IPS-NIHi7 (cell line): ENCODE measurements around the gene GATD1.

Source experiments
- DNase-seq: peaks from one replicate; pipeline ENCODE4 v3.0.0; 2012; ENCODE audit warnings: mixed read lengths; ENCODE audit errors: extremely low spot score

The GATD1 gene

DNA sequence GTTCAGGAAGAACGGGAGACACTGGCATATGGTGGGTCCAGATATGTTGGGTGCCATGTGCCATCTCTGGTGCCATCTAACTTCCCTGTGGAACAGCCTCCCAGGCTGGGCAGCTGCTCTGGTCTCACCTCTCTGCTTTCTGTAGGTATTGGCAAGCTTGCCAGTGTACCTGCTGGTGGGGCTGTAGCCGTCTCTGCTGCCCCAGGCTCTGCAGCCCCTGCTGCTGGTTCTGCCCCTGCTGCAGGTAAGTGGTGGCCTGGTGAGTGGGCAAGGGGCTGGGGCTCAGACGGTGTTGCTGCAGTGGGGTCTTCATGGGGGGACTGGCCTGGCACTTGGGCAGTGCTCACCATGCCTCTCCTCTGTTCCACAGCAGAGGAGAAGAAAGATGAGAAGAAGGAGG is 35.1 kb upstream of the GATD1 start:
- DNase-seq = no peak

DNA sequence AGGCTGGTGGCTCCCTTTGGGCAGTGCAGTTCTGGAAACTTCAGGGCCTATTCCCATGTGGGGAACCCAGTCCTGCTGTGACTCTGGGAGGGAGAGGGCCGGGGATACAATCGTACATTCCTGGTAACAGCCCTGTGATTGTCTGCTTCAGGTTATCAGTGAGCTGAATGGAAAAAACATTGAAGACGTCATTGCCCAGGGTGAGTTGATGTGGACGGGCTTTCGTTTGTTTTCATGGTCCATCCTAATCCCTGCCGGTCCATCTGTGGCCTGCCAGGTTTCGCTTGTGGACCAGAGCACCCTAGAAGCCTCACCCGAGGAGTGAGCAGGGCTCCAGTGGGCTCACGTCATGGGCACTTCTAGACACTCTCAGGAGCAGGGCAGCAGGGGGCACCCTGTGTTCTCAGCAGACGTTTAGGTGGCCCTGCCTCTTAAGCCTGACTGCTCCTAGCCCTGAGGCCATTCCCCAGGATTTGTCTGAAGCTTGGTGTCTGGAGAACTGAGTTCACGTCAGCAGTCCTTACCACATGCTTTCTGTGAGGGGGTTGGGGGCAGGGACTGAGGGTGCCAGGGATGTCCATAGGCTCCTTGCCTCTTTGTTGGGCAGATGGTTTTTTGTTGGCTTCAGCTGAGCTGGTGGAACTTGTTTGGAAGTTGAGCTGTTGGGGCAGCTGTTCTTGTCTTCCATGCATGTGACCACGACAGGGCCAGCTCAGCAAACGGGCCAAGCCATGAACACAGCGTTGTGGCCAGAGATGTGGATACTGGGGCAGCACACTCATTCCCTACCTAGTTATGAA is 34.4 kb upstream of the GATD1 start:
- no peak for DNase-seq

DNA sequence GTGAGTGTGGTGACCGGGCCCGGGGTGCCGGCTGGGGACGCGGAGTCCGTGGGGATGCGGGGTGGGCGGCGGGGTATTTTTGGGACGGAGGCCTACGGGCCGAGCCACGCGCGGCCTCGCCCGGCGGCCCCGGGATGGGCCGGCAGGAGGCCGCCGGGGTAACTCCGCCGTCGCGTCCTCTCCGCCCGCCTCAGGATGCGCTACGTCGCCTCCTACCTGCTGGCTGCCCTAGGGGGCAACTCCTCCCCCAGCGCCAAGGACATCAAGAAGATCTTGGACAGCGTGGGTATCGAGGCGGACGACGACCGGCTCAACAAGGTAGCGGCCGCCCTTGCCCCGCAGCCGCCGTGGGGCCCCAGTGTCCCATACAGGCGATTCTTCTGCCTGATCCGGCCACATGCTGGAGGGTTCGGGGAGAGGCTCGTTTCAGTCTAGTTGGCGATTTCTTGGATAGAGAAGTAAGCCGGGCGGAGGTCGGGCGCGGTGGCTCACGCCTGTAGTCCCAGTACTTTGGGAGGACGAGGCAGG is 32.8 kb upstream of the GATD1 start:
- no peak for DNase-seq

DNA sequence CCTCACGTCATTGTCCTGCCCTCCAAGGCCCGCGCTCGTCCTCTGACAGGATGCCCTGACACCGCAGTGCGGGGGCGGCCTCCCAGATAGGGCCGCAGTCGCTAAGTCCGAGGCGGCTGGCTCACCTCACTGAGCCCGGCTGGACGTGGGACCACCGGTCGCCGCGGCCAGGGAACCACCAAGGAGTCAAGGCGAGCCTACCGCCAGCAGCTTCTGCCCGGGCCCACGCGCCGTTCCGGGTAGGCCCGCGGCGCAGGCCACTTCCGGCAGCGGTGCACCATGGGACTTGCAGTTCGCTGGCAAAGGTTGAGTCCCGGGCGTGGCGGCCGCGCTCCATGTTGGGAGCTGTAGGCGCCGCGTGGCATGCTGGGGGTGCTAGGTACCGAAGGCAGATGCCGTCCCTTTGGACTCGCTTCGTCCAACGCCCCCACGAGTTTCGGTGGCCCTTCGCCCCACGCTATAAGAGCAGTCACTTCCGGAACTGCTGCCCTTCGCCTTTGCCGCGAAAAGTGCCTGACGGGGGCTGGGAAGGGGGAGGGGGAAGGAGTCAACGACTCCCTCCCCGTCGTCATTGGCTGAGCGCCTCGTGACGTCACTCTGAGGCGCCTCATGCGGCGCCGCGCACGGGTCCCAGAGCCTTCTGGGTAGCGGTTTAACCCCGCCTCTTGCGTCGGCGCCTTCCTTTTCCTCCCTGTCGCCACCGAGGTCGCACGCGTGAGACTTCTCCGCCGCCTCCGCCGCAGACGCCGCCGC is 32.2 kb upstream of the GATD1 start, which contains the start of gene RPLP2:
RPLP2 (plus strand) TSS at position 681 of the 753 bp plus-strand sequence. CDS start 268 bp downstream, outside the sequence.
- peak; percentile 93 for DNase-seq

DNA sequence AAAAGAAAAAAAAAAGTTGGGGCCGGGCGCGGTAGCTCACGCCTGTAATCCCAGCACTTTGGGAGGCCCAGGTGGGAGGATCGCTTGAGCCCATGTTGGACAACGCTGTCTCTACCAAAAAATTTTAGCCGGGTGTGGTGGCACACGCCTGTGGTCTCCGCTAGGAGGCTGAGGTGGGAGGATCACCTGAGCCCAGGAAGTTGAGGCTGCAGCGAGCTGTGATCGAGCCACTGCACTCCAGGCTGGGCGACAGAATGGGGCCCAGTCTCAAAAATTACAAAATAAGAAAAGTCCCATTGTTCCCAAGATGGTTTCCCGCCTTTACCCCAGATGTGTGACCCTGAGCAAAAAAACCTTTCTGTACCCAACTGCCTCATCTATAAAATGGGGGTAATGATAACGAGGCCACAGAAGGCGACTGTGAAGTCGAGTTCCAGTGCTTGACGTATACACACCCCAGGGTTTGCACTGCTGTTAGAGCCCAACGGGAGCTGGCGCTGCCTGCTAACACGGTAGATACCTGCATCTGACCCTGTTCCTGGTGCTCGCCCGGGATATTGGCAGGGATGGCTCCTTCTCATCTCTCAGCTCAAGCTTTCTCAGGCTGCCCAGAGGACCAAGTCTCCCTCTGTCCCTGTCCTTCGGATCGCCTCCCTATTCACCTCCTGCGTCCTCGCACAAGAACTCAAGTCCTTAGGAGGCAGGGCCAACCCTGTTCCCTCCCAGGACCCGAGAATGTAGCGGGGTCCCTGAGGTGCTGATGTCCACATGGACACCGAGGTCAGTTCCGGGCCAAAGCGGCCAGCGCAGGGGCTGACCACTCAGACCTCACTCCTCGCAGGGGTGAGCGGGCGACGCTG is 31.4 kb upstream of the GATD1 start:
- no peak for DNase-seq

DNA sequence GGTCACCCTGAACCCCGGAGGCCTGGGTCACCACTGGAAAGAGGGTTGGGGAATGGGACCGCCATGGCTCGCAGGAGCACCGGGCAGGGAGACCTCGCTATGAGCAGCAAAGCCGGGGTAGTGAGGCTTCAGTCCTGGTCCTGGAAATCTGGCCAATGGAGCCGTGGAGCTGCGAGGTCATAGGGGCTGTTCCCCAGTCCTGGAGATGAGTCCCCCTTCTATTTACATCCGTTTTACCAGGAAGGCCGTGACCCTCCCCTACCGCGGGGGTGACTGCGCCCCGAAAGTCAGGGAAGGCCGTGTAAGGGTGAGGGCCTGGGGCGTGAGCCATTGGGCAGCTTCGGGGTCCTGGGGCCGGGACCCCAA is 27.3 kb upstream of the GATD1 start:
- no peak for DNase-seq

DNA sequence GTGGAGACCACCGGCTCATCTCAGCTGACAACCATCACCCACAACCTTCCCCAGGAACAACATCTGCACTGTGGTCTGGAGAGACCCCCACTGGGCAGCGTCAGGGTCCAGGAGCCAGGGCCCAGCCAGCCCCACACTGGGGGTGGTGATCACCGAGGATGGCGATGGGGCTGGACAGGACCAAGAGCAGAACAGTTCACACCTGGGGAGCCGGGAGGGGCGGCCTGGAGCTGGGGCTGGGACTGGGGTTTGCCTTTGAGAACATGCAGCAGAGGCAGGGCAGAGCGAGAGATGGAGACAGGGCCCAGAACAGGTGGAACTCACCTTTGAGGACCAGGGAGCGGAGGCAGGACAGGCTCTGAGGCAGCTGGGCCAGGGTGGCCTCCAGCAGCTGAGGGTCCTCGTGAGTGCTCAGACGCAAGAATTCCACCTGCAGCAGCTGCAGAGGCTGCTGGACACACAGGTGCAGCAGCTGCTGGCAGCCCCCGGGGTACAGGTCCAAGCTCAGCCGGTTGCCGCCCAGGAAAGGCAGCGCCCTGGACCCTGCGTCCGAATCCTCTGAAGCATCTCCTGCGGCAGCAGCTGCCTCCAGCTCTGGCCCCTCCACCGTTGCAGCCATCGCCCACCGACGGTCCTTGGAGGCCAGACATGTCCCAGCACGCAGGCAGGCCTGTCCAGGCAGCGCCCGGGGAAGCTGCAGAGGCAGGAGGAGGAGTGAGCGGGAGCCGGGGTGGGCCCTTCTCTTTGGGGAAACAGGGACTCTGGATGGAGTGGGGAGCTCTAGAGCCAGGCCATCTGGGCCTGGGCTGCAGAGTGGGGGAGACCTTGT is 26.7 kb upstream of the GATD1 start:
- no peak for DNase-seq

DNA sequence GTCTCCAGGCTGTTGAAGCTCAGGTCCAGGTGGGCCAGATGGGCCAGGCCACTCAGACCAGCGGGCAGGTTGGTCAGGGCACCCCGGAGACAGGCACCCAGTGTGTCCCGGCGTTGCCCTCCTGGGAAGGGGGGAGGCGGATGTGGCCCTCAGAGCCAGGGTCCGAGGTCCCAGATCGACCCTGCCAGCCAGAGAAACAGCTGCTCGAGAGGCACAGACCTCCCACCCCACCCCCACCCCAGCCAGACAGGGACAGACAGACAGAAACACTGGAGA is 26.1 kb upstream of the GATD1 start:
- DNase-seq = no peak

DNA sequence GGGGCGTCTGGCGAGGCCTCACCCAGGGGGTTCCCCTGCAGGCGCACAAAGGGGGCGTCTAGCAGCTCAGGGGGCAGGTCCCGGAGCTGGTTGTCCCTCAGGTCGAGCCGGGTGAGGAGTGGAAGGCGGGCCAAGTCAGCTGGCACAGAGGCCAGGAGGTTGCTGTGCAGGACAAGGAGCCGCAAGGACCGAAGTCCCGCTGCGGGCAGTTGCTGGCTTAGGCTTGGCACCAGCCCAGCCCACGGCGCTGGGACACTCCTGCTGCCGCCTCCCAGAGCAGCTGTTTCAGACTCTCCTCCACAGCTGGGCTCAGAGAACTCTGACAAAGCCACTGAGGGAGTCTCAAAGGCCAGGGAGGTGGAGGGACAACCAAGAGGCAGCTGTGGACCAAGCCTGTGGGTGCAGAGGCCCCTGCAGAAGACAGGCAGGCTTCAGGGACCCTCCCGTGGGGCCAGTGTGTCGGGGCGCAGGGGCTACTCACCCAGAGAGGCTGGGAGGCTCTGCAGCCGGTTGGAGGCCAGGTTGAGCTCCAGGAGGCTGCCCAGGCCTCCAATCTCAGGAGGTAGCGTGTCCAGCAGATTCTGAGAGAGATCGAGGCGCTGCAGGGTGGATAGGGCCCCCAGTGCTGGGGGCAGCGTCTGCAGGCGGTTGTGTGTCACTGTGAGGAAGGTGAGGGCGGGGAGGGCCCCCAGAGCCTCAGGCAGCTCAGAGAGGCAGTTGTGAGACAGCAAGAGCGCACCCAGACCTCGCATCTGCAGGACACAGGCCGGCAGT is 25.6 kb upstream of the GATD1 start:
- no peak for DNase-seq

DNA sequence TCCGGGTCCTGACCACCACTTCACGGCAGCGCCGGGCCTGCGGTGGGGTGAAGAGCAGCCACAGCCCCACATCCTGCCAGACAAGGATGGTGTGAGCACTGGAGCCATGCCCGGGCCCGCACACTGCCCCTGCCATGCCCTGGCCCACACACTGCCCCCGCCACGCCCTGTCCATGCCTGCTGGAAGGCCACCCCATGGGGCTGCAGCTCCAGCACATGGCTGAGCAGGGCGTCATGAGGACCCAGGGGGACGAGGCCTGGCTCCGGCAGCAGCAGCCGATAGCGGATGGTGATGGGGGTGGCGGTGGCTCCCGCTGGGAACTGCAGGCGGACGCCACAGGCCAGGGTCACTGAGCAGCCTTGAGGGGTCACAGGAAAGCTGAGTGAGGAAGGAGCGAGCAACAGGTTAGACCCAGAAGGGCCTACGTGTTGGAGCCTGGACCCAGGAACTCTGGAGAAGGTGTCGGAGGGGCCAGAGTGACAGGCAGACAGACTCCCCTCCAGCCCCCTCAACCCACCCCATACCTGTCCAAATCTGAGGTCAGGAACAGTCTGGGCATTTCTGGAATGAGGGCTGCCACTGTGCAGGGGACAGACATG is 24.8 kb upstream of the GATD1 start:
- DNase-seq = no peak

DNA sequence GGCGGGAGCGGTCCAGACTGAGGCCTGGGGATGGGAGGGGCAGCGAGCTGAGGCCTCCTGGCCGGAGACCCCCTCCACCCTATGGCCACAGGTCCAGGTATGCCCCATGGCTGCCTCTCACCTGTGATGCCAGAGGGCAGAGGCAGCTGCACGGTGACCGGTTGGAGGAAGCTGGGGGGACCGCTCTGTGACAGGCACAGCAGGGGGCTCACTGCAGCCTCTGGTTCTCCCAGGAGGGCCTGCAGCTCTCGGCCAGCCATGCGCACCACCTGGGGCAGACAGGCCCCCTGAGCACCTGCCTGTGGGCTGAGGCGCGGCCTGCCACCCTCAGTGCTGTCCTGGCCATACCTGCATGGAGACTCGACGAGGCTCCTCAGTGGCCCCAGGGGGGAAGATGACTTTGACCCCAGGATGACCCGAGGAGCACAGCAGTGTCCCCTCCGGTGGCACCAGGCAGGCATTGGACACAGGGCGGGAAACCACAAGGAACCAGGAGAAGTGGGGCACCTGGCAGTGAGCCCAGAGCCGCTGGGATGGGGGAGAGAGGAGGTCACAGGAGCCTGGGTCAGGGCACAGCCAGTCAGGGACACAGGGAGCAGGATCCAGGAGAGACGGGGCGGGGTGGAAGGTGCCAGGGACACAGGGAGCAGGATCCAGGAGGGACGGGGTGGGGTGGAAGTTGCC is 24.0 kb upstream of the GATD1 start:
- DNase-seq = no peak

DNA sequence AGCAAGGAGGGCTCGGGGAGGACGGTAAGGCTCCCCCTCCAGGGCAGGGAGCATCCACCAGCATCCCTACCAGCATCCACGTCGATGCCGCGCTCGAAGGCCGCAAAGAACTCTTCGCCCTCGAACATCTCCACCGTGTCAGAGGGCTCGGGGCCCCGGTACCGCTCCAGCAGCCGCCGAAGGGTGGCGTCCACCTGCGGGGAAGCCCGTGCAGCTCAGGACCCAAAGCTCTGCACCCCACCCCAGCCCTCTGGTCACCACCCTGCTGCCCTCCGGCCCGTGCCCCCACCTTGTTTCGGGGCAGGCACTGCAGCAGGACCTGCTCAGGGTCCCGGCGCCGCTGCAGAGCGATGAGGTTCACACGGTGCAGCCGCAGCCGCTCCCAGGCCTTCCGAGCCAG is 23.2 kb upstream of the GATD1 start:
- no peak for DNase-seq

DNA sequence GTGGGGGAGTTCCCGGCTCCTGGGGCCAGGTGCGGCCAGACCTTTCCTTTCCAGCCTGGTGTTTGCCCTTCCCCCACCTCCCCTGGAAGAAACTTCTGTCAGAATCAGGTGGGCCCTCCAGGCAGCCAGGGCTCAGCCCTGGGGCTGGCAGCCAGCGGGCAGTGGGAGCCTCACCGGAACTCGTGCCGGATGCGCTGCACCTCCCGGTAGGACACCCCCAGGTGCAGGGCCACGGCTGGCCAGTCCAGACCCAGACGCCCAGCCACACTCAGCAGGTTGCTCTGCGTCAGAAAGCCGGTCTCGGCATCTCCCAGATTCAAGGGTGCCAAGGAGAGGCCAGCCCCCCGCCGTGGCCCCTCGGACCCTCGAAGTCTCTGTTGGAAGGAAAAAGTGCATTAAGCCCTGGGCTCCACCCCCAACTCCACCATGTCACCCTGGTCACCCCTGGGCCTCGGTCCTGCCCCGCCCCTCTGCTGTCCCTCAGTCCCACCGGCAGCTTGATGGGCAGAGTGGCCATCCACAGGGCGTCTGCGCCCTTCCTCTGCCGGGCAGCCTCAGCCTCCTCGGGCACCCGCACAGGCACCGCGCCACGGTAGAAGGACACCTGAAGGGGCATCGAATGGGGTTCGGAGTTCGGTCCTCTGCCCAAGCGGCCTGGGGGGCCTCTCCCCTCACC is 22.5 kb upstream of the GATD1 start:
- no peak for DNase-seq

DNA sequence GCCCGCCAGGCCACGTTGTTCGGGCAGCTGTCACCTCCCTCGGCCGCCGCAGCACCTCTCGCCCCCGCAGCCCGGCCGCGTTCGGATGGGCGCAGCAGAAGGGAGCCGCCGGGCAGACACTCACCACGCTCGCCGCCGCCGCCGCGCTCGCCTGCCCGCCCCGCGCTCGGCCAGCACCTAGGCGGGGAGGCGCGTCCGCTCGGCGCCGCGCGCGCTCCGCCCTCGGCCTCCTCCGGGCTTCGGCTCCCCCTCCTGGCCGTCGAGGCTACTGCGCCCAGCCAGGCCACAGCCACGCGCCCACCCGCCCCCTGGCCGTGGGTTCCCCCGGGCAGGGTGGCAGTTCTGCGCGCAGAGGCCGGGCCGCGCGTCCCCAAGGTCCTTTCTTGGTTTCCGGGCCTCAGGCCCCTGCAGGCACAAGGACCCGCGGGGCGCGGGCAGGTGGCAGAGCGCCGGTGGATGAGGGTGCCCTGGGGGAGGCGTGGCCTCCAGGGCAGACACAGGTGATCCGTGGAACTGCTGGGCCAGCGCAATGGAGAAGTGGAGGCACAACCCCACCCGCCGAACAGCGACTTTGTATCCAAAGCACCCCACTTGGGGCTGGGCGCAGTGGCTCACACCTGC is 20.9 kb upstream of the GATD1 start, which contains the start of gene SLC25A22:
SLC25A22 (minus strand) TSS at position 189 of the 621 bp plus-strand sequence. CDS start 3,275 bp downstream, outside the sequence.
- DNase-seq = peak; percentile 93

DNA sequence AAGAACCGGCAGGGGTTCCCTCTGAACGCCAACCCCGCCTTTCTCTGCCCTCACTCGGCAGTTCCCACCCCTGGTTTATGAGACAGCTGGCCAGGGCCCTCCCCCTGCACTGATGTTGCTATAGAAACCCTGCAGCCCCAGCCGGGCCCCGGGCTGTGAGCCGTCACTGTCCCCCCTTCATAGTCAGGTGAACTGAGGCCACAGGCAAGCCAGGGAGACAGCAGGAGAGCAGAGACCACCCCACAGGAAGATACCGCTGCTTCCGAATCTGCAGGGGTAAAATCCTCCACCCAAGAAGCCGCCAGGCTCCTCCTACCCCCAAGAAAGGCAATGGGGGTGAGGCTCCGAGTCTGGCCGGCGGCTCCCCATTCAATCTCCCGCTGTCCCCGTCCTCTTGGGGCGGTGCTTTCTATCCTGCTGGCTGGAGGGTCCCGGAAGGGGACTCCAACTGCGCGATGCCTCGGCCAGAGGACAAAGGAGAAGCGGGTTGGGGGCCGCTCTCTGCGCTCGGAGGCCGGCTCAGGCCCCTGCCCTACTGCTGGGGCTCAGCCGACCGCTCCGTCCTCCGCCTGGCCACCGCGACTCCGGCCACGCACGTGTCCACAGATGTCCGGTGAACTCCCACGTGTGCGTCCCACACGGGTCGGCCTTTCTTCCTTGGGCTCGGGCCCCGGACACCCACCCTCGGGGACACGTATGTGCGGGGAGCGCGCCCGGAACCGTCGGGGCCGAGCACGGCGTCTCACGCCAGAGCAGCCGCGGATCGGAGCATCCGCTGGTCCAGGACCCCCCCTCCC is 20.2 kb upstream of the GATD1 start:
- DNase-seq = peak; percentile 74

DNA sequence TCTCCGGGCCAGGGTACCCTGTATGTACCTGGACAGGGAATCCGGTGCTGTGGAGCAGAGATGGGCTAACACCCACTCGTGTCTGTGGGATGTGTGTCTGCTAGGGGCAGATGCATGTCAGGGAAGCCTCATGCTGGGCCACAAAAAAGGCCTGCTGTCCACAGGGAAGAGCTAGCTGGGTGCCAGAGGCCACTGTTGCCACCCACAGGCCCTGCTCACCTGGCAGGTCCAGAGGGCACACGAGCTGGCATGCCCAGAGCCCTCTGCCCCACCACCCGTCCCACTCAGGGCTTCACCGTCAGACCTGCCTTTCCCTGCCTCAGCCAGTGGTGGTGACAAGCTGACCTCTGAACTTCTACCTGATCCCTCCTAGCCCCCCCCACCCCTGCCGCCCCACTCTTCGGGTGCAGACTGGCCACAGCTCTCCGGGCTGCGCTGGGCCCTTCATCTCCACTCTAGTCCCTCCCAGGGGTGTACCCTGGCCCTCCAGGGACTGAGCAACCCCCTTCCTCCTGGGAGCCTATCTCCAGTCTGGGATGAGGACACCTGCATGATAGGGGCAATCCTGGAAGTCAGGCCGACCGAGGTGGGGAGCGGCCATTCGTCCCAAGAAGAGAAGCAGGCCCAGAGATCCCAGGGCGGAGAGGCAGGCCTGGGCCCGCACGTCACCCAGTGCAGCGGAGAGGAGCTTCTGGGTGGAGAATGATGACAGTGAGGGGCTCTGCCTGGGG is 19.4 kb upstream of the GATD1 start:
- DNase-seq = no peak
